ENCODE measurements around the gene NFIB. TPM values are rescaled to one million over a fixed set of nuclear protein-coding genes. Genes with fewer than 3 reads are reported as not detected.
A peak's percentile ranks its signal among the peaks of the same experiment; 100 is the strongest.

Gene NFIB
- total RNA-seq, 4 donors from 2014 or later, result 40.2 to 150 (median 83.7) TPM

- Histone ChIP-seq H3K4me3 (no peak overlapping the region), H3K27ac (peak overlapping the region in 2 of 4 donors; percentile 0 to 12), H3K27me3 (peaks cover 17% of the 10 kb centered on the region), H3K36me3 (no peaks in the 10 kb centered on the region), H3K9me3 (no peaks in the 10 kb centered on the region), H3K4me1 (peaks cover 0 to 8% (median 4%) of the 10 kb centered on the region in 4 donors)
- WGBS, 2 donors (ENCODE audit: low coverage in 1 of 2), result 74 to 83% methylated on average over 4 to 7 of the region's 7 CpGs
- intact Hi-C loops (cut with DNase I; ENCODE audit: low total_unique reads) (no loop called here), in situ Hi-C loops (cut with MboI; ENCODE audit: low pct_ligation_motif_present in 1 of 4, low pct_unique_long_range_greater_than_20kb in 1 of 4, low sequenced_read_pairs in 3 of 4) (loop anchor here in 2 of 4 donors (10.0 kb wide), 2 partner anchors 922 to 932 kb away; no protein-coding TSS in a partner anchor)
- no peak for TF ChIP-seq POLR2AphosphoS5 (IDR thresholded peaks at IDR 0.05)
- no peak for DNase-seq
These were observed 42.7 kb upstream of the NFIB start for GRCh38 chr9:14356351-14357265.

DNA sequence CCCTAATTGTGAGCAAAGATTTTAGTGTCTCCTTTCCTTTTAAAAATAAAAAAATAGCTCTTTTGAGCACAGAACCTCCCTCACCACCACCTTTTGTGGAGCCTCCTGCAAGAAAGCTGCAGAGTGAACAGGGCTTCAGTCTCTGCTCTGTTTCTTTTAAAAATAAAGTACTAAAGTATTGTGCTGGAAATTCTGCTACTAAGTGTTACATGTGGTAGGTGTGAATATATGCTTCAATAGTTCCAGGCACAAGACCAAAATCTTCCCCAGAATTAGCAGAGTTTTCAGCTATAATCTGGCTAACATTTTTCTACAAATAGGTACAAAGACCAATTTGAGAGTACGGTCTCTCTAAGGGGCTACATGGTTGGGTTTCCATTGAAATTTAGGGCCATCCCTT, 40.3 kb upstream of the NFIB start:
- no peaks in the 10 kb centered on the region for H3K9me3 ChIP-seq
- in situ Hi-C loops (cut with MboI; ENCODE audit: low pct_ligation_motif_present in 1 of 4, low pct_unique_long_range_greater_than_20kb in 1 of 4, low sequenced_read_pairs in 3 of 4), result loop anchor here in 3 of 4 donors (5.0 to 10.0 kb wide), 3 partner anchors 919 to 929 kb away; no protein-coding TSS in a partner anchor

GRCh38 chr9:14353222-14354056, 39.5 kb upstream of the NFIB start:
- in situ Hi-C loops (cut with MboI; ENCODE audit: low pct_ligation_motif_present in 1 of 4, low pct_unique_long_range_greater_than_20kb in 1 of 4, low sequenced_read_pairs in 3 of 4) (loop anchor here in 3 of 4 donors (5.0 to 10.0 kb wide), 3 partner anchors 919 to 929 kb away; no protein-coding TSS in a partner anchor), intact Hi-C loops (cut with DNase I; ENCODE audit: low total_unique reads) (loop anchor here (1.0 kb wide), 1 partner anchor 926 kb away; no protein-coding TSS in a partner anchor)
- no peaks in the 10 kb centered on the region for H3K9me3 ChIP-seq
- peak overlapping the region in 1 of 4 donors; percentile 12 for H3K4me3 ChIP-seq
- H3K36me3 ChIP-seq, result no peaks in the 10 kb centered on the region
- peak overlapping the region in 3 of 4 donors; percentile 7 to 33 (median 14) for H3K27ac ChIP-seq
- H3K4me1 ChIP-seq, result peaks cover 8 to 25% (median 16%) of the 10 kb centered on the region in 4 donors
- peaks cover 48% of the 10 kb centered on the region for H3K27me3 ChIP-seq
- WGBS, 2 donors (ENCODE audit: low coverage in 1 of 2), result 15 to 45% methylated on average over 6 to 18 of the region's 18 CpGs
- peak; percentile 85 to 91 (median 87) for TF ChIP-seq CTCF (IDR thresholded peaks at IDR 0.05)
- no peak for TF ChIP-seq POLR2AphosphoS5 (IDR thresholded peaks at IDR 0.05)
- DNase-seq, result peak; percentile 90

More for the DNA sequence above, 40.3 kb upstream of the NFIB start:
- Histone ChIP-seq H3K4me1 (peaks cover 3 to 17% (median 8%) of the 10 kb centered on the region in 4 donors), H3K36me3 (no peaks in the 10 kb centered on the region), H3K27me3 (peaks cover 41% of the 10 kb centered on the region), H3K27ac (no peak overlapping the region), H3K4me3 (no peak overlapping the region)
- TF ChIP-seq POLR2A (IDR thresholded peaks at IDR 0.05) (no peak), EP300 (IDR thresholded peaks at IDR 0.05; ENCODE audit: low read depth) (no peak), CTCF (IDR thresholded peaks at IDR 0.05) (no peak)
- no peak for DNase-seq
- whole genome bisulfite sequencing, 2 donors (ENCODE audit: low coverage in 1 of 2), result 89 to 100% methylated on average over 1 of the region's 1 CpG
- intact Hi-C loops (cut with DNase I; ENCODE audit: low total_unique reads), result loop anchor here (1.0 kb wide), 1 partner anchor 927 kb away; no protein-coding TSS in a partner anchor

DNA sequence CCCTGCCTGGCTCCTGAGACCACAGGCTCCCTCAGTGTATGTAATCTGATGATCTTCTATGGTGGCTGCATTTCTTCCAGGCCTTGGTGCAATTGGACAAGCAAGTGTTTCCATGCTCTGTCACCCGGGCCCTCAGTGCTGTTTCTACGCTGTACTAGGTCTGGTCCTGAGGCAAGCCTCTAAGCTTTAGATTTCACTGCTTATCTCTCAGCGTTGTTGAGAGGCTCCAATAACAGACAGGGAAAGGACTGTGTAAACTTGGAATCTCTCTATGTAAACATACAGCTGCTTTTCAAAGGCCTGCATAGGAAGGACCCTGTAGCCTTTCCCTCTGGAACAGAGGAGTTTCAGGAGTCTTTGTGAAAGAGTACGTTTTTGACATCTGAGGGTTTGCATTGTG, 38.6 kb upstream of the NFIB start:
- Histone ChIP-seq H3K4me1 (peaks cover 10 to 34% (median 25%) of the 10 kb centered on the region in 4 donors), H3K36me3 (no peaks in the 10 kb centered on the region), H3K27me3 (peaks cover 58% of the 10 kb centered on the region), H3K9me3 (no peaks in the 10 kb centered on the region), H3K4me3 (no peak overlapping the region), H3K27ac (peak overlapping the region in 2 of 4 donors; percentile 7 to 14)
- in situ Hi-C loops (cut with MboI; ENCODE audit: low pct_ligation_motif_present in 1 of 4, low pct_unique_long_range_greater_than_20kb in 1 of 4, low sequenced_read_pairs in 3 of 4), result loop anchor here in 3 of 4 donors (5.0 to 10.0 kb wide), 3 partner anchors 918 to 928 kb away; no protein-coding TSS in a partner anchor
- no peak for DNase-seq
- intact Hi-C loops (cut with DNase I; ENCODE audit: low total_unique reads), result no loop called here
- no peak for TF ChIP-seq EP300 (IDR thresholded peaks at IDR 0.05; ENCODE audit: low read depth)
- TF ChIP-seq CTCF (IDR thresholded peaks at IDR 0.05), result no peak
- no peak for TF ChIP-seq POLR2A (IDR thresholded peaks at IDR 0.05)
- no peak for TF ChIP-seq POLR2AphosphoS5 (IDR thresholded peaks at IDR 0.05)
- WGBS, 2 donors (ENCODE audit: low coverage in 1 of 2), result 81 to 100% methylated on average over 1 to 4 of the region's 4 CpGs
